ENCODE measurements around the gene CLMP.

DNA sequence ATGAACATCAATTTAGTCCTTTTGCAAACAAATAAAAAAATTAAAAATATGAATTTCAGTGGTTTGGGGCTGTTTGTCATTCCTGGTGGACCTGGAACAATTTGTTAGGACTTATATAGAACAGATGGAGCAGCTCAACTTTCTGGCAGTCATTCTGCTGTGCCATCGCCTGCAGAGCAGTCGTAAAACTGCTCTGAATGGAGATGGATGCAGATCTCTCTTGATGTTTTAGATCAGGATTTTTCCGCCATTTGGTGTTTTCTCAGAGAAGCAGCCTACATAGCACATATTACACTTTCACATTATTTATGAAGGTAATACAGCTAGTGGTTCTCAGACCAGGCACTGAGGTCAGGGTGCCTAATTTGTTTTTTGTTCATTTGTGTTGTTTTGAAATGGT lies 101.3 kb downstream of the CLMP start:
- TF ChIP-seq, protein P1, sequence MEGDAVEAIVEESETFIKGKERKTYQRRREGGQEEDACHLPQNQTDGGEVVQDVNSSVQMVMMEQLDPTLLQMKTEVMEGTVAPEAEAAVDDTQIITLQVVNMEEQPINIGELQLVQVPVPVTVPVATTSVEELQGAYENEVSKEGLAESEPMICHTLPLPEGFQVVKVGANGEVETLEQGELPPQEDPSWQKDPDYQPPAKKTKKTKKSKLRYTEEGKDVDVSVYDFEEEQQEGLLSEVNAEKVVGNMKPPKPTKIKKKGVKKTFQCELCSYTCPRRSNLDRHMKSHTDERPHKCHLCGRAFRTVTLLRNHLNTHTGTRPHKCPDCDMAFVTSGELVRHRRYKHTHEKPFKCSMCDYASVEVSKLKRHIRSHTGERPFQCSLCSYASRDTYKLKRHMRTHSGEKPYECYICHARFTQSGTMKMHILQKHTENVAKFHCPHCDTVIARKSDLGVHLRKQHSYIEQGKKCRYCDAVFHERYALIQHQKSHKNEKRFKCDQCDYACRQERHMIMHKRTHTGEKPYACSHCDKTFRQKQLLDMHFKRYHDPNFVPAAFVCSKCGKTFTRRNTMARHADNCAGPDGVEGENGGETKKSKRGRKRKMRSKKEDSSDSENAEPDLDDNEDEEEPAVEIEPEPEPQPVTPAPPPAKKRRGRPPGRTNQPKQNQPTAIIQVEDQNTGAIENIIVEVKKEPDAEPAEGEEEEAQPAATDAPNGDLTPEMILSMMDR (IDR thresholded peaks at IDR 0.05) = no peak
- no peak for TF ChIP-seq POLR2A (IDR thresholded peaks at IDR 0.05)

Data from testis (tissue), 2 donors.